HepG2 (cell line): ENCODE data around the gene SNAP29.

ENCODE experiments used
- ADNP ChIP-seq: sonication (generic); formaldehyde crosslinking; IDR thresholded peaks from 2 replicates; pipeline ENCODE4 v1.4.0; 2020; ENCODE audit warnings: missing genetic modification reagents
- FIP1L1 ChIP-seq: fragments of 200-400 bp; formaldehyde crosslinking; IDR thresholded peaks from 2 replicates; pipeline ENCODE4 v1.6.1; 2018; ENCODE audit warnings: low read depth, mild to moderate bottlenecking, low read length, moderate library complexity, borderline replicate concordance; ENCODE audit not compliant: insufficient read depth
- IRF2 ChIP-seq: IDR thresholded peaks from 2 replicates; pipeline ENCODE4 v1.6.1; 2018; ENCODE audit warnings: missing genetic modification reagents, missing compliant biosample characterization
- TP53 ChIP-seq: sonication (generic); formaldehyde crosslinking; conservative IDR thresholded peaks from 2 replicates; pipeline ENCODE4 v1.4.0; 2020; ENCODE audit warnings: missing genetic modification reagents
- ZSCAN20 ChIP-seq: sonication (generic); formaldehyde crosslinking; IDR thresholded peaks from 2 replicates; pipeline ENCODE4 v1.4.0; 2020; ENCODE audit warnings: missing genetic modification reagents, mild to moderate bottlenecking, borderline replicate concordance
- TF ChIP-seq, protein P1 (sequence below): sonication (generic); formaldehyde crosslinking; IDR thresholded peaks from 2 replicates; pipeline ENCODE4 v1.5.0; 2020; ENCODE audit warnings: mild to moderate bottlenecking, missing genetic modification reagents, moderate library complexity

- TF ChIP-seq, protein P1, sequence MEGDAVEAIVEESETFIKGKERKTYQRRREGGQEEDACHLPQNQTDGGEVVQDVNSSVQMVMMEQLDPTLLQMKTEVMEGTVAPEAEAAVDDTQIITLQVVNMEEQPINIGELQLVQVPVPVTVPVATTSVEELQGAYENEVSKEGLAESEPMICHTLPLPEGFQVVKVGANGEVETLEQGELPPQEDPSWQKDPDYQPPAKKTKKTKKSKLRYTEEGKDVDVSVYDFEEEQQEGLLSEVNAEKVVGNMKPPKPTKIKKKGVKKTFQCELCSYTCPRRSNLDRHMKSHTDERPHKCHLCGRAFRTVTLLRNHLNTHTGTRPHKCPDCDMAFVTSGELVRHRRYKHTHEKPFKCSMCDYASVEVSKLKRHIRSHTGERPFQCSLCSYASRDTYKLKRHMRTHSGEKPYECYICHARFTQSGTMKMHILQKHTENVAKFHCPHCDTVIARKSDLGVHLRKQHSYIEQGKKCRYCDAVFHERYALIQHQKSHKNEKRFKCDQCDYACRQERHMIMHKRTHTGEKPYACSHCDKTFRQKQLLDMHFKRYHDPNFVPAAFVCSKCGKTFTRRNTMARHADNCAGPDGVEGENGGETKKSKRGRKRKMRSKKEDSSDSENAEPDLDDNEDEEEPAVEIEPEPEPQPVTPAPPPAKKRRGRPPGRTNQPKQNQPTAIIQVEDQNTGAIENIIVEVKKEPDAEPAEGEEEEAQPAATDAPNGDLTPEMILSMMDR (CRISPR knock-in tag): no peak
- TF ChIP-seq FIP1L1 (no peak), ZSCAN20 (CRISPR knock-in tag) (no peak), ADNP (CRISPR knock-in tag) (no peak), IRF2 (CRISPR knock-in tag) (no peak), TP53 (CRISPR knock-in tag) (no peak)
Measured at GRCh38 chr22:20906387-20906767, 47.6 kb downstream of the SNAP29 start.
